ENCODE measurements around the gene UBAC2.

DNA sequence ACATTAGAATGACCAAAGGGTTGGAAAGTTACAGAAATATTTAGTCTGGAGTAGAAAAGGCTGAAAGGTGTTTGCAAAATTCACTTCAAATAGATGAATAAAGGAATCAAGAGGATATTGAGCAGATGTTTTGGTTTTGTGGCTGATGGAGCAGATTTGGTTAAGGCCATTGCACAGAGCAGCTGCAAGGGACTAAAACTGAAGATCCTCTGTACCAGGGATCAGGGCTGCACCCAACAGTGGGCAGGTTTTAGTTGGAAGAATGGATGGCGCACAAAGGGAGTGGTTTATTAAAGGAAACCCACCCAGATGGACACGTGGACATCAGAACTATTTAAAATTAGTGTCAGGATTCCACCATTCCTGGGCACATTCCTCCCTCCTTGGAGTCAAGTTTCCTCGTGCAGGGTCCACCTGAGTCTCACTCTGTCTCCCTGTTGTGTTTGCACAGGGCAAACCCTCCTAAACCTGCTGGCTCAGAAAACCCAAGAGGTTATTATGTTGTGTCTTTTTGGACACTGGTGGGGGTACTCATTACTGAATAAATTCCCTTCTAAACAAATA, 9.2 kb upstream of the UBAC2 start:
- TF ChIP-seq, protein P1, sequence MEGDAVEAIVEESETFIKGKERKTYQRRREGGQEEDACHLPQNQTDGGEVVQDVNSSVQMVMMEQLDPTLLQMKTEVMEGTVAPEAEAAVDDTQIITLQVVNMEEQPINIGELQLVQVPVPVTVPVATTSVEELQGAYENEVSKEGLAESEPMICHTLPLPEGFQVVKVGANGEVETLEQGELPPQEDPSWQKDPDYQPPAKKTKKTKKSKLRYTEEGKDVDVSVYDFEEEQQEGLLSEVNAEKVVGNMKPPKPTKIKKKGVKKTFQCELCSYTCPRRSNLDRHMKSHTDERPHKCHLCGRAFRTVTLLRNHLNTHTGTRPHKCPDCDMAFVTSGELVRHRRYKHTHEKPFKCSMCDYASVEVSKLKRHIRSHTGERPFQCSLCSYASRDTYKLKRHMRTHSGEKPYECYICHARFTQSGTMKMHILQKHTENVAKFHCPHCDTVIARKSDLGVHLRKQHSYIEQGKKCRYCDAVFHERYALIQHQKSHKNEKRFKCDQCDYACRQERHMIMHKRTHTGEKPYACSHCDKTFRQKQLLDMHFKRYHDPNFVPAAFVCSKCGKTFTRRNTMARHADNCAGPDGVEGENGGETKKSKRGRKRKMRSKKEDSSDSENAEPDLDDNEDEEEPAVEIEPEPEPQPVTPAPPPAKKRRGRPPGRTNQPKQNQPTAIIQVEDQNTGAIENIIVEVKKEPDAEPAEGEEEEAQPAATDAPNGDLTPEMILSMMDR (IDR thresholded peaks at IDR 0.05) = no peak
- no peak for TF ChIP-seq POLR2A (IDR thresholded peaks at IDR 0.05)
